Prostate gland (tissue), 2 donors: ENCODE measurements around the gene WDR31.

Experiments
- CTCF ChIP-seq, 4 experiments: fragments of 200-600 bp in 2 of 4; fragments of 450-650 bp in 2 of 4; sonication (generic) in 2 of 4; IDR thresholded peaks; 1 replicate in 3 of 4; 2 replicates in 1 of 4; pipeline ENCODE4 v1.5.1; 2016 to 2019; ENCODE audit warnings: antibody characterized with exemption in 4 of 4, mild to moderate bottlenecking in 2 of 4, moderate library complexity in 2 of 4
- POLR2A ChIP-seq: fragments of 450-650 bp; IDR thresholded peaks from one replicate; pipeline ENCODE4 v1.6.1; 2016; ENCODE audit warnings: antibody characterized with exemption, mild to moderate bottlenecking
- POLR2AphosphoS5 ChIP-seq: sonication (generic); formaldehyde crosslinking; IDR thresholded peaks from one replicate; pipeline ENCODE4 v1.6.1; 2017; ENCODE audit warnings: antibody characterized with exemption

DNA sequence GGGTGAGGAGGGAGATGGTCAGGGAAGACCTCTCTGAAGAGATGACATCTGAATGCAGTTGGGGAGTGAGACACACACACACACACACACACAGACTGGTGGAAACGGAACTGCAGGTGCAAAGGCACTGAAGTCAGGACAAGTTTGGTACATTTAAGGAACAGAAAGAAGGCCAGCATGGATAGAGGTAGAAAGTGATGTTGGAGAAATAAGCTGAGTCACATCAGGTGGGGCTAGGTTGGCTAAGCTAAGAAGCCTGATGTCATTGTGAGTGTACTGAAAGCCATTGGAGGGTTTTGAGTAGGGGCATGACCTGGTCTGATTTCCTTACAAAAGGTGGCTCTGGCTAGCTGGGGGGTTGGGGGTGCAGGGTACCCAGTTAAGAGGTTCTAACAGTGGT, 12.3 kb upstream of the WDR31 start:
- TF ChIP-seq CTCF (IDR thresholded peaks at IDR 0.05) = no peak
- TF ChIP-seq POLR2A = no peak
- TF ChIP-seq POLR2AphosphoS5 = no peak
